GM23338 (cell line): ENCODE measurements around the gene BICDL1.

Experiments used
- CREB1 ChIP-seq: fragments of 250-450 bp; sonication (Bioruptor Pico); IDR thresholded peaks from 2 replicates; pipeline ENCODE4 v1.5.0; 2020; ENCODE audit warnings: low read depth, mild to moderate bottlenecking, moderate library complexity
- EZH2 ChIP-seq: fragments of 200-600 bp; sonication (generic); IDR thresholded peaks from one replicate; pipeline ENCODE4 v1.8.0; 2017; ENCODE audit warnings: antibody characterized with exemption, mild to moderate bottlenecking, low read depth; ENCODE audit not compliant: unreplicated experiment
- POLR2AphosphoS5 ChIP-seq: IDR thresholded peaks from 2 replicates; pipeline ENCODE4 v1.6.1; 2016; ENCODE audit warnings: antibody characterized with exemption, low read depth
- TF ChIP-seq, protein P1 (sequence below), 2 experiments: fragments of 200-600 bp in 1 of 2; sonication (generic) in 1 of 2; conservative IDR thresholded peaks; 2 replicates each; pipeline versions ENCODE4 v1.5.1 to v1.6.1; 2016 to 2017; ENCODE audit warnings: antibody characterized with exemption in 2 of 2, low read depth in 2 of 2, mild to moderate bottlenecking in 2 of 2, moderate library complexity in 1 of 2
- TF ChIP-seq, protein P2 (sequence below): IDR thresholded peaks from one replicate; pipeline ENCODE4 v1.6.1; 2018; ENCODE audit warnings: antibody characterized with exemption; ENCODE audit not compliant: unreplicated experiment

DNA sequence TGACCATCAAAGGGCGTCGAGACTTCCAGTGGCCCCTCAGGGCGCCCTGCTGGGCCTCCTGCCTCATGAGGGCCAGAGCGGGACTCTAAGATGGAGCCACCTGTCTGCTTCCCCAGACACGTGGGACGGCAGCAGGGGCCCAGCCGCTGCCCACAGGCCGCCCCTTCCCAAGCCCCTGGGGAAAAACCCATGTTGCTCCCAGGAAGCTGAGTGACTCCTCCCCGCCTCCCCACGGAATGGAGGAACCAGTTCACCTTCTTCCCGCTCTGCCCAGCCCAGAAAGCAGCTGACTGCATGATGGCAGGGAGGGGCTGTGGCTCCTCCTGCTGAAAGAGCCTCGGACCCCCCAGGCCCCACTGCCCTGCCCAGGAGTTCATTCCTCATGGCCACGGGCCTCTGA is 112.6 kb downstream of the BICDL1 start:
- TF ChIP-seq POLR2AphosphoS5 (no peak), EZH2 (no peak), CREB1 (CRISPR knock-in tag) (no peak)
- TF ChIP-seq, protein P1, sequence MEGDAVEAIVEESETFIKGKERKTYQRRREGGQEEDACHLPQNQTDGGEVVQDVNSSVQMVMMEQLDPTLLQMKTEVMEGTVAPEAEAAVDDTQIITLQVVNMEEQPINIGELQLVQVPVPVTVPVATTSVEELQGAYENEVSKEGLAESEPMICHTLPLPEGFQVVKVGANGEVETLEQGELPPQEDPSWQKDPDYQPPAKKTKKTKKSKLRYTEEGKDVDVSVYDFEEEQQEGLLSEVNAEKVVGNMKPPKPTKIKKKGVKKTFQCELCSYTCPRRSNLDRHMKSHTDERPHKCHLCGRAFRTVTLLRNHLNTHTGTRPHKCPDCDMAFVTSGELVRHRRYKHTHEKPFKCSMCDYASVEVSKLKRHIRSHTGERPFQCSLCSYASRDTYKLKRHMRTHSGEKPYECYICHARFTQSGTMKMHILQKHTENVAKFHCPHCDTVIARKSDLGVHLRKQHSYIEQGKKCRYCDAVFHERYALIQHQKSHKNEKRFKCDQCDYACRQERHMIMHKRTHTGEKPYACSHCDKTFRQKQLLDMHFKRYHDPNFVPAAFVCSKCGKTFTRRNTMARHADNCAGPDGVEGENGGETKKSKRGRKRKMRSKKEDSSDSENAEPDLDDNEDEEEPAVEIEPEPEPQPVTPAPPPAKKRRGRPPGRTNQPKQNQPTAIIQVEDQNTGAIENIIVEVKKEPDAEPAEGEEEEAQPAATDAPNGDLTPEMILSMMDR (conservative IDR thresholded peaks at IDR 0.05; ENCODE audit: low read depth in 2 of 2) = no peak
- TF ChIP-seq, protein P2, sequence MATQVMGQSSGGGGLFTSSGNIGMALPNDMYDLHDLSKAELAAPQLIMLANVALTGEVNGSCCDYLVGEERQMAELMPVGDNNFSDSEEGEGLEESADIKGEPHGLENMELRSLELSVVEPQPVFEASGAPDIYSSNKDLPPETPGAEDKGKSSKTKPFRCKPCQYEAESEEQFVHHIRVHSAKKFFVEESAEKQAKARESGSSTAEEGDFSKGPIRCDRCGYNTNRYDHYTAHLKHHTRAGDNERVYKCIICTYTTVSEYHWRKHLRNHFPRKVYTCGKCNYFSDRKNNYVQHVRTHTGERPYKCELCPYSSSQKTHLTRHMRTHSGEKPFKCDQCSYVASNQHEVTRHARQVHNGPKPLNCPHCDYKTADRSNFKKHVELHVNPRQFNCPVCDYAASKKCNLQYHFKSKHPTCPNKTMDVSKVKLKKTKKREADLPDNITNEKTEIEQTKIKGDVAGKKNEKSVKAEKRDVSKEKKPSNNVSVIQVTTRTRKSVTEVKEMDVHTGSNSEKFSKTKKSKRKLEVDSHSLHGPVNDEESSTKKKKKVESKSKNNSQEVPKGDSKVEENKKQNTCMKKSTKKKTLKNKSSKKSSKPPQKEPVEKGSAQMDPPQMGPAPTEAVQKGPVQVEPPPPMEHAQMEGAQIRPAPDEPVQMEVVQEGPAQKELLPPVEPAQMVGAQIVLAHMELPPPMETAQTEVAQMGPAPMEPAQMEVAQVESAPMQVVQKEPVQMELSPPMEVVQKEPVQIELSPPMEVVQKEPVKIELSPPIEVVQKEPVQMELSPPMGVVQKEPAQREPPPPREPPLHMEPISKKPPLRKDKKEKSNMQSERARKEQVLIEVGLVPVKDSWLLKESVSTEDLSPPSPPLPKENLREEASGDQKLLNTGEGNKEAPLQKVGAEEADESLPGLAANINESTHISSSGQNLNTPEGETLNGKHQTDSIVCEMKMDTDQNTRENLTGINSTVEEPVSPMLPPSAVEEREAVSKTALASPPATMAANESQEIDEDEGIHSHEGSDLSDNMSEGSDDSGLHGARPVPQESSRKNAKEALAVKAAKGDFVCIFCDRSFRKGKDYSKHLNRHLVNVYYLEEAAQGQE = no peak
